Measurements from ENCODE around the gene TTYH2. TPM values are rescaled to one million over a fixed set of nuclear protein-coding genes. Genes with fewer than 3 reads are reported as not detected.
A peak's percentile ranks its signal among the peaks of the same experiment; 100 is the strongest.

The TTYH2 gene
- total and polyA plus RNA-seq, 3 experiments from 2014 or later: 6.0 to 17.4 (median 17.1) TPM

- ChIA-PET POLR2A (interaction anchor here (0.5 to 3.0 kb wide), 3 partner anchors 9 to 85 kb away, joined by 3 to 9 read pairs (median 4); no protein-coding TSS in a partner anchor), CTCF (interaction anchor here (0.8 to 3.3 kb wide), 12 partner anchors 12 to 320 kb away, joined by 3 to 13 read pairs (median 4); partner anchors contain the start of genes BTBD17 and CD300LB)
- Mint-ChIP-seq H3K9me3 (no peaks in the 10 kb centered on the region), H3K4me1 (peaks cover 53 to 84% (median 57%) of the 10 kb centered on the region in 3 donors), H3K27ac (peak overlapping the region in 7 of 8 donors; percentile 72 to 100 (median 81)), H3K4me3 (peak overlapping the region; percentile 87 to 95 (median 90)), H3K36me3 (peaks cover 0 to 47% (median 9%) of the 10 kb centered on the region in 3 donors), H3K27me3 (peaks cover 0 to 3% of the 10 kb centered on the region in 2 donors)
- Histone ChIP-seq H3K4me3 (ENCODE audit: low read length) (peak overlapping the region; percentile 68), H3K9me3 (ENCODE audit: low read length) (no peaks in the 10 kb centered on the region), H3K27me3 (ENCODE audit: insufficient read depth, low read length, poor library complexity, severe bottlenecking) (no peaks in the 10 kb centered on the region), H3K36me3 (ENCODE audit: insufficient read depth, low read length) (peaks cover 27% of the 10 kb centered on the region), H3K4me1 (ENCODE audit: insufficient read depth, low read length) (peaks cover 38% of the 10 kb centered on the region), H3K27ac (ENCODE audit: low read depth, low read length) (peak overlapping the region; percentile 39)
- DNase-seq: no peak
These were observed 1.5 kb upstream of the TTYH2 start for GRCh38 chr17:74211912-74212208.

GRCh38 chr17:74212209-74212912 is 1.0 kb upstream of the TTYH2 start:
- peaks cover 53 to 84% (median 57%) of the 10 kb centered on the region in 3 donors for H3K4me1 Mint-ChIP-seq
- peak overlapping the region; percentile 72 to 100 (median 88) for H3K27ac Mint-ChIP-seq
- peaks cover 0 to 3% of the 10 kb centered on the region in 2 donors for H3K27me3 Mint-ChIP-seq
- Histone ChIP-seq H3K27ac (ENCODE audit: low read depth, low read length) (peak overlapping the region; percentile 39), H3K4me1 (ENCODE audit: insufficient read depth, low read length) (peaks cover 34% of the 10 kb centered on the region), H3K4me3 (ENCODE audit: low read length) (peak overlapping the region; percentile 68), H3K27me3 (ENCODE audit: insufficient read depth, low read length, poor library complexity, severe bottlenecking) (no peaks in the 10 kb centered on the region), H3K9me3 (ENCODE audit: low read length) (no peaks in the 10 kb centered on the region), H3K36me3 (ENCODE audit: insufficient read depth, low read length) (peaks cover 23% of the 10 kb centered on the region)
- H3K4me3 Mint-ChIP-seq: peak overlapping the region; percentile 87 to 95 (median 90)
- POLR2A ChIA-PET: interaction anchor here (0.7 to 3.0 kb wide), 4 partner anchors 8 to 72 kb away, joined by 5 to 9 read pairs (median 8); no protein-coding TSS in a partner anchor
- no peaks in the 10 kb centered on the region for H3K9me3 Mint-ChIP-seq
- H3K36me3 Mint-ChIP-seq: peaks cover 0 to 46% (median 9%) of the 10 kb centered on the region in 3 donors
- CTCF ChIA-PET: interaction anchor here (0.7 to 3.3 kb wide), 19 partner anchors 9 to 320 kb away, joined by 3 to 16 read pairs (median 4); partner anchors contain the start of genes BTBD17, CD300LB and RPL38
- peak in 3 of 5 donors; percentile 24 to 58 (median 26) for DNase-seq

- H3K27ac ChIP-seq (ENCODE audit: low read depth, low read length): peak overlapping the region; percentile 3
- ChIA-PET CTCF (interaction anchor here (0.9 to 2.4 kb wide), 8 partner anchors 10 to 147 kb away, joined by 3 to 16 read pairs (median 9); partner anchors contain the start of gene RPL38), POLR2A (interaction anchor here (0.5 to 3.0 kb wide), 4 partner anchors 9 to 168 kb away, joined by 3 to 9 read pairs (median 8); no protein-coding TSS in a partner anchor)
- DNase-seq: no peak
- peak overlapping the region in 6 of 8 donors; percentile 29 to 88 (median 69) for H3K27ac Mint-ChIP-seq
- peaks cover 0 to 35% (median 9%) of the 10 kb centered on the region in 3 donors for H3K36me3 Mint-ChIP-seq
- H3K4me1 Mint-ChIP-seq: peaks cover 48 to 74% (median 49%) of the 10 kb centered on the region in 3 donors
- H3K36me3 ChIP-seq (ENCODE audit: insufficient read depth, low read length): peaks cover 12% of the 10 kb centered on the region
- H3K4me3 ChIP-seq (ENCODE audit: low read length): peak overlapping the region; percentile 51
- peaks cover 33% of the 10 kb centered on the region for H3K4me1 ChIP-seq (ENCODE audit: insufficient read depth, low read length)
- H3K4me3 Mint-ChIP-seq: peak overlapping the region; percentile 87 to 95 (median 90)
- no peaks in the 10 kb centered on the region for H3K9me3 Mint-ChIP-seq
- H3K27me3 ChIP-seq (ENCODE audit: insufficient read depth, low read length, poor library complexity, severe bottlenecking): no peaks in the 10 kb centered on the region
- H3K27me3 Mint-ChIP-seq: peaks cover 0 to 3% of the 10 kb centered on the region in 2 donors
- H3K9me3 ChIP-seq (ENCODE audit: low read length): no peaks in the 10 kb centered on the region
These were observed 555 bp downstream of the TTYH2 start for GRCh38 chr17:74213861-74214391.

DNA sequence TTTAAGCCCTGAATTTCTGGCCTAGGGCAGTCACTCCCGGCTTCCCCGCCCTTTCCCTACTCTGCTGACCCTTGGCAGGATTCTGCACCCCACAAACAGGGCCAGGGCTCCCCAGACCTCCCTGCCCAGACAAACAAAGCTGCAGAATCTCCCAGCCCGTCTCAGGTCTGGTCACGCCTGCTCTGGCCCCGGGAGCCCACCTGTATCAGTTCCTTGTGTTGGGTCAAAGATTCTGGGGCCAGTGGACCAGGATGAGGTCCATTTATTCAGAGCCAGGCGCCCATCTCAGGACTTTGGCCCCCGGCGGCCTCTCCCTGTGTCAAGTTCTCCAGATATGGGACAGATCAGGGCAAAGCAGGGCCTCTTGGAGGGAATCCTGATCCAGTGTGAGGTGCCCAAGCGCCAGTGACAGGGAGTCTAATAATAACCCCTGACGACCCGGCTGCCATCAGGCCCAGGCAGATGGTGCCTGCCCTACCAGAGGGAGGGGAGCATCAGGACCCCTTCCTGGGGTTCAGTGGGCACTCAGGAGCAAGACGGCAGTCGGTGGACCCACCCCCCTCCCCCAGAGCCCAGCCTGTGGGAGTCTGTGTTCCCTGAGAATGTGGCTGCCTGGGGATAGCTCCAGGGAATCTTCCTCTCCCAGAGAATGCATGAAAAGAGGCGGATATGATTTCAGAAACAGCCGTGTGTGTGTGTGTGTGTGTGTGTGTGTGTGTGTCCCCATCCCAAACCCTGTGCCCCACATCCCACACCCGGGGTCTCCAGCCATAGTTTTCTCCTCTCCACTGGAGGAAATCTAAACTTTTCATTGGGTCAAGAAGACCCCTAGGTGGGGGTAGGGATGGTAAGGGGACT is 1.3 kb downstream of the TTYH2 start:
- POLR2A ChIA-PET: no interaction called here
- Histone ChIP-seq H3K4me1 (ENCODE audit: insufficient read depth, low read length) (peaks cover 33% of the 10 kb centered on the region), H3K9me3 (ENCODE audit: low read length) (no peaks in the 10 kb centered on the region), H3K27me3 (ENCODE audit: insufficient read depth, low read length, poor library complexity, severe bottlenecking) (no peaks in the 10 kb centered on the region), H3K27ac (ENCODE audit: low read depth, low read length) (no peak overlapping the region), H3K4me3 (ENCODE audit: low read length) (peak overlapping the region; percentile 51), H3K36me3 (ENCODE audit: insufficient read depth, low read length) (peaks cover 5% of the 10 kb centered on the region)
- Mint-ChIP-seq H3K4me3 (peak overlapping the region; percentile 87 to 95 (median 90)), H3K27me3 (peaks cover 0 to 3% of the 10 kb centered on the region in 2 donors), H3K4me1 (peaks cover 43 to 69% (median 52%) of the 10 kb centered on the region in 3 donors), H3K9me3 (no peaks in the 10 kb centered on the region), H3K36me3 (peaks cover 4 to 32% (median 13%) of the 10 kb centered on the region in 3 donors), H3K27ac (peak overlapping the region in 4 of 8 donors; percentile 29 to 88 (median 46))
- CTCF ChIA-PET: interaction anchor here (0.7 to 2.4 kb wide), 4 partner anchors 15 to 535 kb away, joined by 3 to 16 read pairs (median 10); no protein-coding TSS in a partner anchor
- no peak for DNase-seq

GRCh38 chr17:74215342-74215727 is 2.0 kb downstream of the TTYH2 start:
- DNase-seq: no peak
- H3K36me3 ChIP-seq (ENCODE audit: insufficient read depth, low read length): no peaks in the 10 kb centered on the region
- H3K9me3 ChIP-seq (ENCODE audit: low read length): no peaks in the 10 kb centered on the region
- H3K4me1 ChIP-seq (ENCODE audit: insufficient read depth, low read length): peaks cover 33% of the 10 kb centered on the region
- POLR2A ChIA-PET: no interaction called here
- H3K4me3 Mint-ChIP-seq: peak overlapping the region; percentile 68 to 95 (median 87)
- no peak overlapping the region for H3K27ac ChIP-seq (ENCODE audit: low read depth, low read length)
- peak overlapping the region in 2 of 8 donors; percentile 17 to 19 for H3K27ac Mint-ChIP-seq
- H3K4me3 ChIP-seq (ENCODE audit: low read length): no peak overlapping the region
- H3K27me3 ChIP-seq (ENCODE audit: insufficient read depth, low read length, poor library complexity, severe bottlenecking): no peaks in the 10 kb centered on the region
- peaks cover 4 to 26% (median 10%) of the 10 kb centered on the region in 3 donors for H3K36me3 Mint-ChIP-seq
- H3K4me1 Mint-ChIP-seq: peaks cover 40 to 65% (median 51%) of the 10 kb centered on the region in 3 donors
- H3K9me3 Mint-ChIP-seq: no peaks in the 10 kb centered on the region
- CTCF ChIA-PET: interaction anchor here (0.7 kb wide), 1 partner anchor 534 kb away, joined by 3 read pairs; no protein-coding TSS in a partner anchor
- H3K27me3 Mint-ChIP-seq: peaks cover 0 to 3% of the 10 kb centered on the region in 2 donors

- Histone ChIP-seq H3K9me3 (ENCODE audit: low read length) (no peaks in the 10 kb centered on the region), H3K27ac (ENCODE audit: low read depth, low read length) (no peak overlapping the region), H3K27me3 (ENCODE audit: insufficient read depth, low read length, poor library complexity, severe bottlenecking) (no peaks in the 10 kb centered on the region), H3K4me3 (ENCODE audit: low read length) (no peak overlapping the region), H3K36me3 (ENCODE audit: insufficient read depth, low read length) (no peaks in the 10 kb centered on the region), H3K4me1 (ENCODE audit: insufficient read depth, low read length) (peaks cover 28% of the 10 kb centered on the region)
- Mint-ChIP-seq H3K36me3 (peaks cover 4 to 23% (median 8%) of the 10 kb centered on the region in 3 donors), H3K4me1 (peaks cover 35 to 53% (median 43%) of the 10 kb centered on the region in 3 donors), H3K9me3 (no peaks in the 10 kb centered on the region), H3K27me3 (peaks cover 0 to 1% of the 10 kb centered on the region in 2 donors), H3K4me3 (no peak overlapping the region), H3K27ac (peak overlapping the region in 1 of 8 donors; percentile 58)
- ChIA-PET POLR2A (no interaction called here), CTCF (interaction anchor here (1.0 kb wide), 1 partner anchor 13 kb away, joined by 3 read pairs; the partner anchor contains the start of gene RPL38)
- no peak for DNase-seq
These were observed 3.1 kb downstream of the TTYH2 start for GRCh38 chr17:74216505-74216904.

- Mint-ChIP-seq H3K4me3 (peak overlapping the region in 1 of 7 donors; percentile 6), H3K27ac (no peak overlapping the region), H3K27me3 (peaks cover 0 to 1% of the 10 kb centered on the region in 2 donors), H3K36me3 (peaks cover 4 to 23% (median 8%) of the 10 kb centered on the region in 3 donors), H3K9me3 (no peaks in the 10 kb centered on the region), H3K4me1 (peaks cover 29 to 46% (median 38%) of the 10 kb centered on the region in 3 donors)
- Histone ChIP-seq H3K27ac (ENCODE audit: low read depth, low read length) (no peak overlapping the region), H3K4me3 (ENCODE audit: low read length) (no peak overlapping the region), H3K36me3 (ENCODE audit: insufficient read depth, low read length) (no peaks in the 10 kb centered on the region), H3K4me1 (ENCODE audit: insufficient read depth, low read length) (peaks cover 28% of the 10 kb centered on the region), H3K9me3 (ENCODE audit: low read length) (no peaks in the 10 kb centered on the region), H3K27me3 (ENCODE audit: insufficient read depth, low read length, poor library complexity, severe bottlenecking) (no peaks in the 10 kb centered on the region)
- POLR2A ChIA-PET: no interaction called here
- no peak for DNase-seq
- CTCF ChIA-PET: interaction anchor here (1.0 to 1.2 kb wide), 2 partner anchors 14 to 79 kb away, joined by 3 to 4 read pairs; partner anchors contain the start of gene RPL38
These were observed 3.8 kb downstream of the TTYH2 start for GRCh38 chr17:74217037-74217730.
